ENCODE results near the gene HNRNPK.
"Not testable (repeated sequence)": the region's sequence is repeated elsewhere in the genome, so short reads cannot be mapped to it uniquely, and the experiment has no call there.

HNRNPK gene

GRCh38 chr9:83976372-83976771 is 3.6 kb downstream of the HNRNPK start:
- DNase-seq = no peak

GRCh38 chr9:83975300-83975699 is 4.7 kb downstream of the HNRNPK start:
- DNase-seq = no peak

- DNase-seq = no peak
Observed at GRCh38 chr9:83972286-83972685, 7.7 kb downstream of the HNRNPK start.

GRCh38 chr9:83971485-83971884 is 8.5 kb downstream of the HNRNPK start:
- no peak for DNase-seq

DNA sequence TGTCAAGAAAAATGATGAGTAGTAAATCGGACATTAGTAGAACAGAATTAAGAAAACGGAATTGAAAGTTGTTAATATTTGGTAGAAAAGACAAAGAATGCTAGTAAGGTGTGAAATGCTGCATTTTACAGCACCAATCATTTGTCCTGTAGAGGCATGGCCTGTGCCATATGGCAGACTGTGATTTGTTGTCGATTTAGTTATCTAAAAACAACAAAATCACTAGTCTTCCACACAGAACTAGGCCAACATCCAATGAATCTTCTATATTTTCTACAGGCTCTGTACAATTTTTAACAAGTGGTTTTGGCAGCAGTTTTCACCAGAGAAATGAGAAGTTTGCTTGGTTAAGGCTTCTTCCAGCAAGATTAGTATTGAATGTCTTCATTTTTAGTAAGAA is 10.4 kb downstream of the HNRNPK start:
- no peak for DNase-seq

- no peak for DNase-seq
Observed at GRCh38 chr9:83967073-83967472, 12.9 kb downstream of the HNRNPK start.

DNA sequence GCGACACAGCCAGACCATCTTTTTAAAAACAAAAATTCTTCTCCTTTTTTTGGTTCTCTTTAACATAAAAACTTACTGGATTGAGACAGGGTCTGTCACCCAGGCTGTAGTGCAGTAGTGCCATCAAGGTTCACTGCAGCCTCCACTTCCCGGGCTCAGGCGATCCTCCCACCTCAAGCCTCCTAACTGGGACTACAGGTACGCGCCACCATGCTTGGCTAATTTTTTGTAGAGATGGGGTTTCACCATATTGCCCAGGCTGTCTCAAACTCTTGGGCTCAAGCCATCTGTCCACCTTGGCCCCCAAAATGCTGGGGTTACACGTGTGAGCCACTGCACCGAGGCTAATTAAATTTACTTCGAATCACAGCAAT is 13.8 kb downstream of the HNRNPK start:
- no peak for DNase-seq

- DNase-seq = no peak
Observed at GRCh38 chr9:83965350-83966208, 14.4 kb downstream of the HNRNPK start.

DNA sequence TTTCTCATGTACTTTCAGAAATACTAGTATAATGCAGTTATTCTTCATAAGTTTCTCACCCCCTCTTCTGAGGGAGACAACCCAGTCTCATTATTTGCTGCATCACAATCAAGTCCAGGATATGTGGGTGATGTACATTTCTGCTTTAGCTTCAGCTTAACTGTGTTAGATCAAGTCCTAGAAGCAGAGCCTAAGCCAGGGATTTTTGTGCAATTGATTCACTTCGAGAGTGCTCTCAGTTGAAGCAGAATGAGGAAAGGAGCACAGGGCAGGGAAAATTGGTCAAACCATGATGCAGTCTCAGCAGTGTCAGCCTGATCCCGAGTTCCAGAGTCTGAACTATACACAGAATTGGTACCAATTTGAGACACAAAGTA is 15.1 kb downstream of the HNRNPK start:
- no peak for DNase-seq

- DNase-seq = no peak
Observed at GRCh38 chr9:83962165-83962564, 17.9 kb downstream of the HNRNPK start.

DNA sequence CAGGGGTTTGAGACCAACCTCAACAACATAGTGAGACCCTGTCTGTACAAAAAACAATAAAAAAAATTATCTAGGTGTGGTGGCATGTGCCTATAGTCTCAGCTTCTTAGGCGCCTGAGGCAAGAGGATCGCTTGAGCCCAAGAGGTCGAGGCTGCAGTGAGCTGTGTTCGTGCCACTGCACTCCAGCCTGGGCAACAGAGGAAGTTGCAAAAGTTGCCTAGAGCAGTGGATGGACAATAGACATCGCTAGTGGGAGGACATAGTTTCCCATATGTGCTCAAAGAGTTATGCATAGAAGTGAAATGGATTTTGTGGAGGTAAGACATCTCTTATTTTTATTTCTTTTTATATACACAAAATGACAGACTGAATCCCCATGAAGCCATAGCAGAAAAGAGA is 19.0 kb downstream of the HNRNPK start:
- no peak for DNase-seq

GRCh38 chr9:83959061-83959460 is 21.0 kb downstream of the HNRNPK start:
- DNase-seq = no peak

- DNase-seq = no peak
Observed at GRCh38 chr9:83957248-83957513, 22.8 kb downstream of the HNRNPK start.

- DNase-seq = peak; percentile 89
Observed at GRCh38 chr9:83956436-83957247, 23.4 kb downstream of the HNRNPK start.

DNA sequence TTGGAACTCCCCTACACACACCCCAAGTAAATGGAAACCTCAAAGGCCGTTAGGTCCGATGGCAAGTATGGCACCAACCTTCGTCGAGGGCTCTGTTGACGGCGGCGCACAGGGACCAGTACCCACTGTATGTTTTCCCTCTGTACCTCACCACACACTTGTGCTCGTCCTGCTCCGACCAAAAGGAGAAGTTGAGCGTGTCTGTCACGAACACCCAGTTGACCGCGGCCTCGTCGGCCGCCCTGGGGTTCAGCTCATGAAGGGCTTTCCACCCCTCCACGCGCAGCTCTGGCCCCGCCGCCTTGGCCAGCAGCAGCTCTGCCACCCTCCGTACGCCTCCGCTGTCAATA is 24.0 kb downstream of the HNRNPK start:
- DNase-seq = peak; percentile 75

GRCh38 chr9:83948096-83948495 is 31.9 kb downstream of the HNRNPK start:
- not testable (repeated sequence) for DNase-seq

DNA sequence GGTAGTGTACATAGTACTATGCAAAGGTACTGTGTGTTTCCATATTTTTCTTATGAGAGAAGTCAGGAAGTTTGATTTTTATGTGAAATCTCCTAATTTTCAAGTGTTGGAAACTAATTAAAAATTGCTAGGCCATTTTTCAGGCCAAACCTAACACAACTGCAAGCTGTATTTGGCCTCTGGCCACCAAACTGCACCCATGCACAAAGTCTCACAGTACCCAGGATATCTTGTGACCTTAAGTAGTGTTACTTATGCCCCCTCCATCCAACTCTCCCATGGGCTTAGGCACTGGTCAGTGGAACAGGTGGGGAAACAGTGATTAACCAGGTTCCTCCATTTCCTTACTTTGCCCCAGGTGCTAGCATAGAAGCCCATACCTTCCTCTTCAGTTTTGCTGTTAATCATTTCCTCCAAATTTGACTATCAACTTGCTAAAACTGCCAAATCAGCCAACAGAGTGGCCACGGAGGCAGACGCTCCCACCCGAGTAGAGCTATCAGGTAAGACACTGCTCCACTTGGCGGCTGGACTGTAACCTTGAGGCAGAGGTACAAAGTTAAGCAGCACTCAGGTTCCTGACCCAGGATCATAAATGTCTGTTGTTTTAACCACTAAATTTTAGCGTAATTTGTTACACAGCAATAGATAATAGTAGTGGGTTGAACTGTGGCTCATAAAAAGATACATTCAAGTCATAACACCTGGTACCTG is 39.3 kb downstream of the HNRNPK start:
- no peak for DNase-seq

DNA sequence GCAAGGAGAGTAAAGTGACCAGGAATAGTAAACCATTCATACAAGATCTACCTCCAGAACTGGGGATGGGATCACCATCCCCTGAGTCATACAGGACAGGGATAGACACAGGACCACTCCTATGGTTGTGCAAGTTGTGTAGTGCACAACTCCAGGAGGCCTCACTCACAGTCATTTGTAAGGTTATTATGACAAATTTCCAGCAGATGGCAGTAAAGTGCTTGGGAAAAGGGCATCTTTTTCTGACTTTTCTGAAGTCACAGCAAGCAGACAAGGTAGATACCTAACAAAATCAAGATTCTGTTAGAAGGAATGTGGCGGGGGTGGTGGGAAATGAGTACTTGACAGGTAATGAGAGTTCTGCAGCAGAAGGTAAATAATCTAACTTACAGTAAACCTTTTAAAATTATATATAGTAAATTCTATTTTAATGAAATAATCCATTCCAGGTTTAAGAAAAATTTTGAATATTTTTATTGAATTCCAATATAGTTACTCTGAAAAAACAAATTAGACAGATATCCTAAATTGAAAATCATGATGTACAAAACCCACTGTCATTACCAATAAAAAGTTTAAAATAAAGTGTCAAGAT is 42.1 kb downstream of the HNRNPK start:
- DNase-seq = no peak

DNA sequence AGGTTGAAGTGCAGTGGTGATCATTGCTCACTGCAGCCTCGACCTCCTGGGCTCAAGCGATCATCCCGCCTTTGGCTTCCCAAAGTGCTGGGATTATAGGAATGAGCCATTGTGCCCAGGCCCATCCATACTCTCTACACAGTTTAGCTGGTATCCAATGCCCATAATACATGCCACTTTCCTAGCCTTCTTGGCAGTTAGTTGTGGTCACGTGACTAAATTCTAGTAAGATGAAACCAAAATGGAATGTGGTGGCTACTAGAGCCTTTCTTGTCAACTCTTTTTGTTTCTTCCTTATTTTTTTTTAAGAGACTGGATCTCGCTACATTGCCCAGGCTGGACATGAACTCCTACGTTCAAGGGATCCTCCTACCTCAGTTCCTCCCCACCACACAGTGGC is 43.5 kb downstream of the HNRNPK start:
- DNase-seq = no peak

DNA sequence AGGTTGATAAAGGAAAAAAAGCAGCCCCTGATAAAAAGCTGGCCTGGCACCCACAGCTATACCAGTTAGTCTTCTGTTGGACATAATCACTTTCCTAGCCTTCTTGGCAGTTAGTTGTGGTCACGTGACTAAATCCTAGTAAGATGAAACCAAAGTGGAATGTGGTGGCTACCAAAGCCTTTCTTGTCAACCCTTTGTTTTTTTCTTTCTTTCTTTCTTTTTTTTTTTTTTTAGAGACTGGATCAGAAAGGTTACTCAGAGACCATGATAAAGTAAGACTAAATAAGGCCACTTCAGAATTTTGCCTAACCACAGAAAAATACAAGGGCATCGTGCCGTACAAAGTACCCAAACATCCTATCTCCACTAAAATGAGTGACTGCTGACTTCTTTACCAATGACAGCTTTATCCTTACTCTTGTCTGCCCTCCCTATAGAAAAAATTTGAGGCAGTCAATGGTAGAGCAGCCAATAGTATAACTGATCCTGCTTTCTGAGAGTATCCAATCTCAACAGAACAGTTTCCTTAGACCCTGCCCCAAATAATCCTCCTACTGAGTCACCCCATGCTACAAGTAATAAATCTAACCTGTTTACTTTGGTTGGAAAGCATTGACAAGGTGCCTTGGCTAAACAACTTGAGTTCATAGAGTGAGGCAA is 44.6 kb downstream of the HNRNPK start:
- no peak for DNase-seq

- no peak for DNase-seq
Observed at GRCh38 chr9:83934569-83935275, 45.3 kb downstream of the HNRNPK start.

DNA sequence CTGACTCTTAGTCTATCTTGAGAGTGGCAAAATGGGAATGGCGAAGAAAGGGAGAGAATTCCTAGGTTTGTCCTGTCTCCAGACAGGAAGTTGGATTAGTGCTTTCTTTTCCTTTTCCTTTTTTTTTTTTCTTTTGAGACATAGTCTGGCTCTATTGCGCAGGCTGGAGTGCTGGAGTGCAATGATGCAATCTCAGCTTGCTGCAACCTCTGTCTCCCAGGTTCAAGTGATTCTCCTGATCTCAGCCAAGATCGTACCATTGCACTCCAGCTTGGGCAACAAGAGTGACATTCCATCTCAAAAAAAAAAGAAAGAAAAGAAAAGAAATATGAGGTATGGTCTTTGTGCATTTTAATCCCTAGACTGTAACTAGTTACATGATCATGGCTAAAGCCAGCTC is 46.2 kb downstream of the HNRNPK start:
- DNase-seq = no peak

Data from right forelimb (tissue), 1 donor.